HG03521 (cell line): ENCODE measurements around the gene USP20.

Experiments used
- ATAC-seq: cut with Tn5 transposase; IDR thresholded peaks from one replicate; pipeline ENCODE4 v1.9.1; 2021; ENCODE audit warnings: mild to moderate bottlenecking, moderate library complexity; ENCODE audit not compliant: unreplicated experiment

Gene USP20

GRCh38 chr9:129851821-129852220 lies 16.6 kb downstream of the USP20 start:
- ATAC-seq = no peak

- no peak for ATAC-seq
Observed at GRCh38 chr9:129852579-129852978, 17.3 kb downstream of the USP20 start.

GRCh38 chr9:129853614-129854013 lies 18.4 kb downstream of the USP20 start:
- ATAC-seq = no peak

GRCh38 chr9:129854588-129855110 lies 19.4 kb downstream of the USP20 start:
- ATAC-seq = no peak

- ATAC-seq = no peak
Observed at GRCh38 chr9:129857207-129857606, 21.9 kb downstream of the USP20 start.

GRCh38 chr9:129858167-129858962 lies 23.1 kb downstream of the USP20 start:
- no peak for ATAC-seq

GRCh38 chr9:129860653-129861446 lies 25.6 kb downstream of the USP20 start:
- no peak for ATAC-seq

GRCh38 chr9:129861447-129861827 lies 26.2 kb downstream of the USP20 start:
- no peak for ATAC-seq

- ATAC-seq = no peak
Observed at GRCh38 chr9:129863059-129863690, 27.9 kb downstream of the USP20 start.

GRCh38 chr9:129864991-129865647 lies 29.9 kb downstream of the USP20 start:
- ATAC-seq = no peak

- no peak for ATAC-seq
Observed at GRCh38 chr9:129865668-129866320, 30.5 kb downstream of the USP20 start.

GRCh38 chr9:129866394-129867135 lies 31.3 kb downstream of the USP20 start:
- ATAC-seq = no peak

GRCh38 chr9:129867136-129868022 lies 32.1 kb downstream of the USP20 start:
- no peak for ATAC-seq

GRCh38 chr9:129868023-129868871 lies 33.0 kb downstream of the USP20 start:
- ATAC-seq = no peak

- ATAC-seq = no peak
Observed at GRCh38 chr9:129868872-129869486, 33.7 kb downstream of the USP20 start.

- no peak for ATAC-seq
Observed at GRCh38 chr9:129869585-129870501, 34.6 kb downstream of the USP20 start.
